Mammary epithelial cell (primary cell): Measurements from ENCODE around the gene CLMP.

Source experiments
- EZH2 ChIP-seq: IDR thresholded peaks from 2 replicates; pipeline ENCODE4 v1.6.1; 2012; ENCODE audit warnings: low read length, inconsistent platforms, borderline replicate concordance
- TF ChIP-seq, protein P1 (sequence below), 2 donors: IDR thresholded peaks in 1 of 2; conservative IDR thresholded peaks in 1 of 2; 2 replicates each; pipeline ENCODE4 v1.5.1; 2011 to 2012; ENCODE audit warnings: inconsistent platforms in 2 of 2, low read length in 2 of 2, mild to moderate bottlenecking in 2 of 2, control low read depth in 1 of 2, low read depth in 1 of 2; ENCODE audit not compliant: insufficient read depth in 1 of 2; ENCODE audit errors: extremely low read depth in 1 of 2

DNA sequence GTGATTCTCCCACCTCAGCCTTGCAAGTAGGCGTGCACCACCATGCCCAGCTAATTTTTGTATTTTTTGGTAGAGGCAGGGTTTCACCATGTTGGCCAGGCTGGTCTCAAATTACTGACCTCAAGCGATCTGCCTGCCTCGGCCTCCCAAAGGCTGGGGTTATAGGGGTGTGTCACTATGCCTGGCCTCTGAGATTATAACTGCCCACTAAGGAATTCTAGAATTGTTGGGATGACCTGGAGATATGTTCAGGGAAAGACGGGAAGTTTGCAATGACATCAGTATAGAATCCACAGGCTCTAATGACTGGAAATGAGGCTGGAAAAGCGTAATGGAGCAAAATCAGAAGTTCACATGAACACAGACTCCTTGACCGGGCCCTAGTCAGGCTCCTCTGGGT, 62.2 kb downstream of the CLMP start:
- TF ChIP-seq, protein P1, sequence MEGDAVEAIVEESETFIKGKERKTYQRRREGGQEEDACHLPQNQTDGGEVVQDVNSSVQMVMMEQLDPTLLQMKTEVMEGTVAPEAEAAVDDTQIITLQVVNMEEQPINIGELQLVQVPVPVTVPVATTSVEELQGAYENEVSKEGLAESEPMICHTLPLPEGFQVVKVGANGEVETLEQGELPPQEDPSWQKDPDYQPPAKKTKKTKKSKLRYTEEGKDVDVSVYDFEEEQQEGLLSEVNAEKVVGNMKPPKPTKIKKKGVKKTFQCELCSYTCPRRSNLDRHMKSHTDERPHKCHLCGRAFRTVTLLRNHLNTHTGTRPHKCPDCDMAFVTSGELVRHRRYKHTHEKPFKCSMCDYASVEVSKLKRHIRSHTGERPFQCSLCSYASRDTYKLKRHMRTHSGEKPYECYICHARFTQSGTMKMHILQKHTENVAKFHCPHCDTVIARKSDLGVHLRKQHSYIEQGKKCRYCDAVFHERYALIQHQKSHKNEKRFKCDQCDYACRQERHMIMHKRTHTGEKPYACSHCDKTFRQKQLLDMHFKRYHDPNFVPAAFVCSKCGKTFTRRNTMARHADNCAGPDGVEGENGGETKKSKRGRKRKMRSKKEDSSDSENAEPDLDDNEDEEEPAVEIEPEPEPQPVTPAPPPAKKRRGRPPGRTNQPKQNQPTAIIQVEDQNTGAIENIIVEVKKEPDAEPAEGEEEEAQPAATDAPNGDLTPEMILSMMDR (conservative IDR thresholded peaks at IDR 0.05 in 1 of 2, IDR thresholded peaks at IDR 0.05 in 1 of 2; ENCODE audit: extremely low read depth in 1 of 2, insufficient read depth in 1 of 2, low read depth in 1 of 2, low read length in 2 of 2), result no peak
- no peak for TF ChIP-seq EZH2
